SHP77 treated with DMSO at 0.1 percent for 48 hours (cell line): ENCODE results near the gene PRDM11.

Experiments used
- DNase-seq: peaks from one replicate; lab custom pipeline; 2025; lab: John Stamatoyannopoulos, UW

PRDM11 gene

DNA sequence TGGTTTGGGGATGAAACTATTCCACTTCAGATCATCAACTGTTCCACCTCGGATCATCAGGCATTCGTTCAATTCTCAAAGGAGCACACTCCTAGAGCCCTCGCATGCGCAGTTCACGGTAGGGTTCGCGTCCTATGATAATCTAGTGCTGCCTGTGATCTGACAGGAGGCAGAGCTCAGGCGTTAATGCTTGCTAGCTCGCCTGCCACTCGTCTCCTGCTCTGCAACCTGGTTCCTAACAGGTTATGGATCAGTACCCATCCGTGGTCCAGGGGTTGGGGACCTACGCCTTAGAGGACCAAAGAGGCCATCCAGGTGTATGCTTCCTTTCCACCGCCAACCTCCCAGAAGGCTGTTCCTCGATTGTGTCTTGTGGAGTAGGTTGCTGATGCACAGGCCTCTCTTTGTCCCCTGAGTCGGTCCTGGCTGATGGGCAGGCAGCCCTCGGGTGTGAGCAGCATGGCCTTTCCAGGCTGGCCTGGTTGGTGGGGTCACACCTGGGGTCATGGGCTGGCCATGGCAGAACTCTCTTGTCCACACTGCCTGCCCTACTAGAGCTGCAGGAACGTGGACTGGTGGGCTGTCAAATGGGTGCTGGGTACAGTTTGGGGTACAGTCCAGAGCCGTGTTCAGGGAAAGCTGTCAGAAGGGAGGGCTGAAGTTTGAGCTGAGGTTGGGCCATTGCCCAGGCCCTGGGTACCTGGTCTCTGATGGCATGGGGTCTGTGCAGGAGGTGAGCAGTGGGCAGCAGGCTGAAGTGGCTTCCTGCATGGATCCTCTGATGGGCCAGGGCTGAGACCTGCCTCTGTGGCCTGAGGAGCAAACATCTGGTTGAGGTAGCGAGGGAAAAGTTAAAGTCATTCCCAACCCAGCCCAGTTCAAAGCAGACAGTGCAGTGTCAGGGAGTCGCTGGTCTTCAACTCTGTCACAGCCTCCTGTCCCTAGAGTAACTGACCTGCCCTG, 11.1 kb downstream of the PRDM11 start:
- no peak for DNase-seq

DNA sequence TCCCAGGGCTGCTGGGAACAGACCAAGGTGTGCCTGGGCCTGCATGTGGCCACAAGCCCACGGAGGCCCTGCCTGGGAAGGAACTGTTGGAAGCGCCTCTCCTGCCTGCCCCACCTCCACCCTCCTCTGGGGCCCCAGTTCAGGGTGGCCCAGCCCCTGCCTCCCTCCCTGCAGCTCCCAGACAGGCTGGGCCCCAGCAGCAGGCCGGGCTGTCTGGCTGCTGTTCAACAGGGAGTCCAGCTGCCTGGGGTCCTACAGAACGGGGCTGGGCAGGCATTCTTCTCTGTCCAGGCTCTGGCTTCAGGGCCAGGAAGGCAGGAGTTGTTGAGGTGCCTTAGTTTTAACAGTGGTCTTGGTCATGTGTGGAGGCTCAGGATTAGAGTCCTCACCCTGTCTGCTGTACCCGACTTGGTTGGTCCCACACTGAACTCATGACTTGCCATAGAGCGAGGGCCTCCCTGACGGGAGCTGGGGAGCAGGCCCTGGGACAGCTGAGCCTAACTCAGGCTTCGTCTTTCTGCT, 11.8 kb downstream of the PRDM11 start:
- no peak for DNase-seq

DNA sequence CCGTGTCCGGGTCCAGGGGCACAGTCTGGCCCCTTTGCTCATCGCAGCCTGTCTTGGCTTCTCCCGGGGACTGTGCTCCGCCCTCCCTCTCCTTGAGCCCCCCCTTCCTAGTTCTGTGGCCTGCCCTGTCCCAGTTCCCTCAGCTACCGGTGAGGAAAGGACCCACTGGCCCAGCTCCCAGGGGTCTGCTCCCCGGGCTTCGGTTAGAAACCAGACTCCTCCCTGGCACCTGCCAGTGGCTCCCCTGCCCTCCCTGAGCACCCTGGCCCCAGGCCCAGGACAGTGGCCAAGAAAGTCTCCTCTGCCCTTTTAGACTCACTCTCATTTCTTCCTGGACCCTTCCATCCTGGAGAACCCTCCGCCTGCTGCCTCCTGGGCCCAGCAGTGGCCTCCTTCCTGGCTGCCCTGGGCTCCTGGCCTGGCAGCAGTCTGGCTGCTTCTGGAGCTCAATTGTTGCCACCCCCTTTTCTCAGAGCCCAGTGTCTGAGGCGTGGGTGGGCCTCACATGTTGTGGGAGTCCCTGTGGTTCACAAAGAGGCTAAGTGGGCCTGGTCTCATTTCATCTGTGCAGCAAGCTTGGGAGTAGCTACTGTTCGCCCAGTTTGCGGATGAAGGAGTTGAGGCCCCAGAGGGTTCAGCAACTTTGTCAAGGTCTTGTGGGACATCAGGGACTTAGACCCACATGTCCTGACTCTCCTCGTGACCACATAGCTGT, 12.6 kb downstream of the PRDM11 start:
- no peak for DNase-seq

DNA sequence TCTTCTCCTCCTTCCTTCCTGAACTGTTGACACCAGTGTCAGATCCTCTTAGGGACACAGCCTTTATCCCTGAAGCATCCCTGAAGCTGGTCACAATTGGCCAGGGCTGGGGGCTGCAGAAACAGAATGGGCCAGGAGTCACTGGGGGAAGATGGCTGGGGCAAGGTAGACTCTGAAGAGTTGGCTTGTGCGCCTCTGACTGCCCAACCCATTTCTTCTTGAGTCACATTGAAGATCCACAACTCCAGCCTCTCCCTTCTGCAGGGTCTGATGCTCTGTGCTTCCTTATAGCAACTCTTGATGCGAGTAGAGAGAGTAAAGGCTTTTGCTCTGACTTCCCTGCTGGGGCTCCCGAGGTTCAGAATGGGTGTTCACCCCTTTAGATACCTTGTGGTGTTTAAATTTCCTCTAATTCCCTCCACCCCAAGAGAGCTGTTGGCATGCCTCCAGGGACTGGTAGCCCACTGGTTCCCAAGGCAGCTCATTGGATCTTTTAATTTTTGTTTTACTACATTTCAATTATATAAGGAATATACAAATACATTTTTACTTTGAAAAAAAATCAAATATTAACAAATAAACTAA, 13.4 kb downstream of the PRDM11 start:
- DNase-seq, result no peak

DNA sequence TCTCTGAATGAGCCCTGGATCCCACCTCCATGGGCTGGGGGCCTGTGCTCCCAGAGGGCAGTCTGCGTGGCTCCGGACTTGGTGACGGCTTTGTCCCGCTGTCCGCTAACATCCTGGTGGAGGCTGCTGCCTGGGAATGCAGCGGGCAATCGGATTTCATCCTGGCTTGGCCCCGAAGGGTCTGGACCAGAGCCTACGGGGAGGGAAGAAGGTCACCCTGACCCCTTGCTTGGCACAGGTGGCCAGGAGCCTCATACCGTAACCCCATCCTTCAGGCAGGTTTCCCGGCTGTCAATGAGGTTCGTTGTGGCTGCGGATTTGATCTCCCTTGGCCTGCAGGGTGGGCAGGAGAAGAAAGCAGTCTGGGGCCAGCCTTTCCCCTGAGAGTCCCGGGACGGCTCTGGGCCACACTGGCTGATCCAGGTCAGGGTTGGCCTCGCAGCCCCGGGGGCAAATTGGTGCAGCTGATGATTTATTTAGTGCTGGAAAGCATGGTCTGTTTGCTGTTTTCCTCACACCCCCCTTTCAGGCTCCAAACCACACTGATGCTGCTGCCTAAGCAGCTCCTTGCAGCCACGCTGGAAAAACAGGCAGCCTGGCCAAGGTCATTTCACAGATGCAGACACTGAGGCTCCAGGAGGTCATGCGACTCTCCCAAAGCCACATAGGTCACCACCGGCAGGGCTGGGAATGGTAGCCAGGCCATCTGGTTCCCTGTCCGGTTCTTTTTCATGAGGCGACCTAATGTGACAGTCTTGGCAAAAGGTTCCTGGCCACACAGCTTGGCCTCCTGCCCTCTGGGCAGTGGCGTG, 15.0 kb downstream of the PRDM11 start:
- DNase-seq, result no peak

DNA sequence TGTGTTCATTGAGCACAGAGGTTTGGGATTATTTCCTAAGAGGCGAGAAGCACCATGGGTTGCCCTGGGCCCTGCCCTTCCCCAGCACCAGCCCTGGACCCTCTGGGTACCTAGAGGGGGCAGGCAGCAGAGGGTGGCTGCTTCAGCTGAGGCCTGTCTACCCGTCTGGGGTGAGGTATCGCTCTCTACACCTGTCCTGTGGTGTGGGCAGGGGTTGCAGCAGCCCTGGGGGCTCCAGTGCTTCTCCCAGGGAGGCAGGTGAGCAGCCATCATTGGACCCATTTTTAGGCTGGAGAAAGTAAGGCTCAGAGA, 15.6 kb downstream of the PRDM11 start:
- DNase-seq, result no peak

DNA sequence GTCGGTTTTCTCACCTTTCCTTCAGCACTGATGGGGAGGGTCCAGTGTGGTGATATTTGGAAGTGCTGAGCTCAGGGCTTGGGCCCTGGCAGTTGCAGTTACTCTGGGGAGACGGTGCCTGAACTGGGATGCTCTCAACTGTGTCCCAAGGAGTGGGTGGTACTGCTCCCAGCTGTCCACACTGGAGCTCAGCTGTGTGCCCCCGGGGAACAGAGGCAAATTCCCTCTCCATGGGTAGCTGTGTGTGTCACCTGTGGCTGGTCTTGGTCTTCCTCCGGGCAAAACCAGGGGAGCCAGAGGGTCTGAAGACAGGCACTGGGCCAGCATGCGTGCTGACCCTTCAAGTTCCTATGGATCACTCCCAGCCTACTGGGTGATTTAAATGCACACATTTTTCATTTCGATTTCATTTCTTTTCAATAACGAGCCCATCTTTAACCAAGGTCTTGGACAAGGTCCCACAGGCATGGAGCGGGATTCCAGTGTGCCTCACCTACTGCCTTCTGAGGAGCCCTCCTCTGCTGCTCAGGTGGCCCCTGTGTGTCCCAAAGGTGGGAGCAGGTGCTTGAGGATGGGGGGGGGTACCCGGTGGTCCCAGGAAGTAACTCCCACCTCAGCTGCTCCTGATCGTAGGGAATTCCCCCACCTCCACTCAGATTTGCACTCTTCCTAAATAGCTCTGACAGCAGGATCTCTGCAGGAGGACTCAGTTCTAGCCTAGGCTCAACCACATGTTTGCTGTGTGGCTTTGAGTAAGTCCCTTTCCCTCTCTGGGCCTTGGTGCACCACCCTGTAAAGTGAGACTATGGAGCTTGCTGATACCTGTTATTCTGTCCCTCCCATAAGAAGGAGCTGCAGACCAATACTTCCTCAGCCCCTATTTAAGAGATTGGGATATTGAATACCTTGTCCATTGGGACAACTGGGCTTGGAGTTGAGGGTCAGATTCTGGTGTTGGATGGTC, 16.8 kb downstream of the PRDM11 start:
- no peak for DNase-seq

DNA sequence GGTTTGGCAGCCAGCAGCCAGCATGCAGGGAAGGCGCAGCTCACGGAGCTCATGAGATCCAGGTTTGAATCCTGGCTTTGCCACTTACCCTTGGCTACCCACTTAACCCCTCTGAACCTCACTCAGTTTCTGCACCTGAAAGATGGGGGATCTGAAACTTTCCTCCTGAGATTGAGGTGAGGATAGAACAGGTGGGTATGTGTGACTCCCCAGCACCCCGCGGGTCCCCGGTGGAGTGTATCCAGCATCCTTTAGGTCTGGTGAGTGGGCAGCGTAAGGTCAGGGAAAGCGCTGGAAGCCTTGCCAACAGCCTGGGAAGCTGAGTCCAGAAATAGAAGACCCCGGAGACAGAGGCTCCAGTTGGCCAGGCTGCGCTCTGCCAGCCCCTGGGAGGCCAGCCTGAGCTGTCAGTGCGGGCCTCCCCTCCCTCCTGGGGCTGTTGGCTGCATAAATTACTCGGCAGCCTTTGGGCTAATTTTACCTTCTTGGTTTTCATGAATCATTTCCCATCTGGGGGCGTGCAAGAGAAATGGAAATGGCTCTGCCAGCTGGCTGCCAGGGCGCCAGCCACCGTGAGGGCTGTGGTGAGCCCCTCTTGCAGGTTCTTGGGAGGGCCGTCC, 17.6 kb downstream of the PRDM11 start:
- no peak for DNase-seq

DNA sequence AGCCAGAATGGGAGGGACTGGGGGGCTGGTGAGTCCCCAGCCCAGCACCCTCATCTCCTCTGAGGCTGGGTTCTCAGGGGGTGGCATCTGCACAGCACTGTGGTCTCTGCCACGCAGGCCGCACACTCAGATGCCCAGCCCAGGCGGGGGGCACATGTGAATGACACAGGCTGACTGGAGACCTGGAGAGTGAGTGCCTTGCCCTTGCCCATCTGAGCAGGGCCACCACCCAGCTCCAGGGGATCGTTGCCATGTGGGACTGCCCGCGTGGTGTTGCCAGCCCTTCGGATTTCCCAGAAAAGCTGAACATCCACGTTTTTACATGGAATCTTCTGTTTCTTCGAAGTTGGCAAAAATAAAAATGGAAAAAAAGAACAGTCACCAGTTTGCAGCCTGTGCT, 18.9 kb downstream of the PRDM11 start:
- DNase-seq, result no peak

DNA sequence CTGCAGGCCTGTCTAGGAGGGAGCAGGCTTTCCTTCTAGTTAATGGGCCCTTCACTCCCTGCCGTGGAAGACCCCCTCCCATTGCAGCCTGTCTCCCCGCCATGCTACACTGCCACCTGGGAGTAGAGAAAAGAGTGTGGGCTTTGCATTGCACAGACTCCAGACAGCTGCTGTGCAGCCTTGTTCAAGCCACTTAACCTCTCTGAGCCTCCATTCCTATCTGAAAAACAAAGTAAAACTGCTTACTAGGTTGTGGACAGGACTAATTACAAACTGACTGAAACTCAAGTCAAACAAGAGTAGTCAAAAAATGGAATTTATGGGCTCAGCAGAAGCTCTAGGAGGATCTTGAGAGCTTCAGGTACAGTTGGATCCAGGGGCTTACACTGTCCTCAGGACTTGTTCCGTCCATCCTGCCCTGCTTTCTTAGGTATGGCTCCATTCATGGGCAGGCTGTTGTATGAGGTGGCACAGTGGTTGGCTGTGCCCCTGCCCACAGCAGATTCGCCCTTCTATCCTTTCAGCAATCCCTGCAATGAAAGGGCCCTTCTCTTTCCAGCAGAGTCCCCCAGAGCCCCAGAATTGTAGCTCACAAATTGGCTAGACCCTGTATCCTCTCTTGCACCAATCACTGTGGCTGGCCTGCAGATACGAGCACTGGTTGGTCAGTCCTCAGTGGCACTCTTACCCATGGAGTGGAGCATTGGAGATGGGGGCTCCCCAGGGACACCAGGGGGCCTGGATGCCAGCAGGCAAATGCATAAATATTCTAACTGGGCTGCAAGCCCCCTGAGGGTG, 19.6 kb downstream of the PRDM11 start:
- DNase-seq, result no peak

DNA sequence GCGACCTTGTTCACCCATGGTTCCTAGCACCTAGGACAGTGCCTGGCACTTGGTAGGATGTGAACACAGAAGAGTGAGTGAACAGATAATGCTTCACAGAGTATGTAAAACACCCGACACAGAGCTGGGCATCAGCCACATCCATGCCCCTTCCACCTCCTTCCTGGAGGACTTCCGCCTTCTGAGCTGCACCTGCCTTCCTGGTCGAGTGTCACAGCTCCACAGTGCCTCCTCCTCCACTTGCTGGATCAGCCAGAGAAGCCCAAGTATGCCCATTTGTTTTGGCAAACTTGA, 20.1 kb downstream of the PRDM11 start:
- no peak for DNase-seq

DNA sequence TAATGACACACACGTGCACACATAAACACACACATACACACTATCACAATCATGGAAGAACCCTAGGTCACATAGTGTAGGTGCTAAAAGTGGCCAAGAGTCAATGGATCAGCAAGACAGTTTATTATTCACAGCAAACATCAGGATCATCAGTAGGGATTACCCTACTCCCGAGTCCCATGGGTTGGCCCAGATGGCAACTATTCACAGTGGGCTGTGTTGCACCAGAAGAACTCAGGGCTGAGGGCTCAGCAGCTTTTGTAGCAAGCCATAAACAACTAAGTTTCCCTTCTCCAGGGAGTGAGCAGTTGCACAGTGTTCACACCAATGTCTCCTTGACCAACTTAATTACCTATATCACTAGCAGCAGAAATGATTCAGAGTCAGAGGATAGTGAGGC, 20.8 kb downstream of the PRDM11 start:
- no peak for DNase-seq

DNA sequence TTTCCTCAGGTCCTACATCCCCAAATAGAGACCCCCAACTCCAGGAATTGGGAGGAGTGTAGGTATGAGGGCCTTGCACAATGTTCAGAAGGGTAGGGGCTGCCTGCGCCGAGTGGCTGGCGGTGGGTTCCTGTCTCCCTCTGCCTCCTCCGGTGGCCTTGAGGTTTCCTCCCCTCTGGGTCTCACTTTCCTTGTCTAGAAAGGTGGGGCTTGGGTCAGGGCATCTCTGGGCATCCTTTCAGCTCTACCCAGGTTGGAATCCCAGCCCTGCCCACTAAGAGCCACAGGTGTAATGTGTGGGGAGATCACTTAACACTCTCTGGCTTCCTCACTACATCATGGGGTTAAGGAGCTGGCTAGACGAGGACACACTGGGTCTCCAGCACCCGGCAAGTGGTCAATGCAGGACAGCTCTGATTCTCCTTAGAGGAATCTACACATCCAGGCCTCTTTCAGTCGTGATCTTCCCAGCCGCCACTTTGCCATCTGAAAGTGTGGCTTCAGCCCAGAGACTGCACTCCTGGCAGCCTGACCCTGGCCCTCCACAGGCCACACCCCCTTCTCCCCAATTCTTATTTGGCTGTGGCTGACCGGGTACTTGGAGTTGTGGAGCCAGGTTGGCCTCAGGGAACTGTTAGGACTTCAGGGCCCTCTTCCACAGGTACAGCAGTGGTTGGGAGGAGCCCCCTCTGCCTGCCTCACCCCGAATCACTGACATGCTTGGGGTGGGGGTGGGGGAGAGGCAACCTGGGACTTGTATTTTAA, 22.1 kb downstream of the PRDM11 start:
- DNase-seq, result no peak

DNA sequence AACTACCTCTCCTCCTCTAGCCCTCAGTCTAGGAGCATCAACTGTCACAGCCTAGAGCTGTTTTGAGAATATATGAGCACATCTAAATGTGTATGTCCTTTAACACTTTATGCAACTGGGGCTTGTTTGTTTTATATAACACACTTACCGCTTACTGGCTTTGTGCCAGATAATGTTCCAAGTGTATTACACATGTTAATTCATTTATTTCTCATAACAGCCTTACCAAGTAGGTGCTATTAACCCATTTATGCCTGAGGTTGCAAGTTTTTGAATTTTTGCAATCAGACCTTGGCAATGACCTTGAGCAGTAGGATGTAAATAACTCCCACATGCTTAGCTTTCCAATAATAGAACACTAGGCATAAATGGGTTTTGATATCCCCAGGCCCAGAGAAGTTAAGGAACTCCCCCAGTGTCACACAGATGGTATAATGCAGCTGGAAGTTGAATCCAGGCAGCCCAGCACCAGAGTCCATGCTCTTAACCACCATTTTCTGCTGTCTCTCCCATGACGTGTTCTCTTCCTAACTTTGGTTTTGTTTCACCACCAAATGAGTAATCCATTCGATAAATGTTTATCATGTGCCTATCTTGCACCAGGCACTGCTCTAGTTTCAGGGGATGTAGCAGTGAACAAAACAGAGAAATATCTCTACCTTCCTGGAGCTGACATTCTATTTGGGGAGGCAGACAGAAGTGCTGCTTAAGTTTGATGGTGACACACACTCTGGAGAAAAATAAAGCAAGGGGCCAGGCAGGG, 23.1 kb downstream of the PRDM11 start:
- no peak for DNase-seq

DNA sequence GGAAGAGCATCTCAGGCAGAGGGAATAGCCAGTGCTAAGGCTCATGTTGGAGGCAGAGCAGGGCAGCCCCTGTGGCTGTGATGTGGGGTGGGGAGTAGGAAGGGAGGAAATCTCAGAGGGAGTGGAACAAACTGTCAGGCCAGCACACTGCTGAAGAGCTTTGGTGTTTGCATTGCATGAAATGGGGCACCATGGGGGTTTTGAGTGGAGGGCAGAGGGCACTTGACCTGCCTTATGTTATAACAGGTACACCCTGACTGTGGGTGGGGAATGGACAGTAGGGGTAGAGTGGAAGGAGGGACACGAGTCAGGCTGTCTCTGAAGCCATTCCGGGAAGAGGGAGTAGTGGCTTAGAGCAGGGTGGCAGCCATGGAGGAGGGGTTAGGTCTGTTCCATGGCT, 24.0 kb downstream of the PRDM11 start:
- no peak for DNase-seq

DNA sequence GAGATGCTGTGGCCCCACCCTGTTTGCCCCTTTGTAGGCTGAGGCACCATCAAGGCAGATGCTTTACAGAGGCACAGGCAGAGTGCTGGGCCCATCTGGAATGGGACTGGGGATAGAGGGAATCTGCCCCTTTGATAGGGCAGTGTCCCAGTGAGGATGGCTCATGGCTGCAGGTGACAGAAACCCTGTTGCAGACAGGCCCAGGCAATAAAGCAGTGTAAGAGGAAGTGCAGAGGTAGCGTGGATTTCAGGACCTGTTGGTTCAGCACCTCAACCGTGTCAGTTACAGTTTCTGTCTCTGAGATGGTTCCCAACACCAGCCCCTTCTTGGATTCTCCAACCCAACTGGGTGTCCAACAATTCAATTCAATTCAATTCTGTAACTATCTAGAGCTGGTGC, 25.1 kb downstream of the PRDM11 start:
- no peak for DNase-seq

DNA sequence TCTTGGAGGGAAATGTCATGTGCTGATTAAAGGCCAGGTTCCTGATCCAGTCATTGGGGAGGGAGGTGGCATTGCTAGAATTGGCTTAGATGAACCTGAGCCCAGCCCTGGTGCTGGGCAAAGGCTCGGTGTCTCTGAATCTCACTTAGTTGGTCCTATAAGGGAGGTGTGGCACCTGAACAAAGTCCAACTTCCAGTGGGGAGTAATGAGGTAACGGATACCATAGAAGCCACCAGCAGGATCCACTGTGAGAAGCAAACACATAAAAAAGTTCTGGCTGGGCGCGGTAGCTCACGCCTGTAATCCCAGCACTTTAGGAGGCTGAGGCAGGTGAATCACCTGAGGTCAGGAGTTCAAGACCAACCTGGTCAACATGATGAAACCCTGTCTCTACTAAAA, 26.6 kb downstream of the PRDM11 start:
- no peak for DNase-seq

DNA sequence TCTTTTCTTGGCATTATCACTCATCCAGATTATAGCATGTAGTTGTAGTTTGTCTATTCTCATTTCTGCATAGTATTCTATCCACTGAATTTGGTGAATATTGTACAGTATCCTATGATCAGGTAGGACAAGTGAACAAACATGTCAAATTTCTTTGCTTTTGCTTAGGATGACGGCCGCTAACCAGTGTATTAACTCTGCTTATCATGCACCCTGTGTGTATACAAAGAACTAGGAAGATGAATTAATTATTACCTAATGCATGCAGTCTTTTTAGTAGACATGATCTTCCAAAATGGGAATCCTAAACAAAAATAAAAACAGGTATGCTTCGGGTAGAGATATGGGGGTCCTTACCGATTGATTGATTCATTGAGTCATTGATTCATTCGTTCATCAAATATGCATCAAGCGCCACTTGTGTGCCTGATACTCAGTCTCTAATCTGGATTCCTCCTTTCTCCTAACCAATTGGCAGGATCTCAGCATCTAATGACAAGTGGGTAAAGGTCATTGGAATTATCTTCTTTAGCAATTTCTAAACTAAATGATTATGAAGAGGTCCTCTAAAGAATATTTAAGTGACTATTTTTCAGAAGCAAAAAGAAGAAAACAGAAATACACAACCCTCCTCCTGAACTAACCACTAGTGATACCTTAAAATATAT, 27.9 kb downstream of the PRDM11 start:
- no peak for DNase-seq
